Loucy (cell line): ENCODE measurements around the gene ENOX1.

Experiments used
- H2AFZ ChIP-seq: fragments of 200-600 bp; sonication (generic); 2 replicates; pipeline ENCODE4 v1.6.0; 2016; ENCODE audit warnings: antibody characterized with exemption, mild to moderate bottlenecking, low read length, moderate library complexity
- H3F3A ChIP-seq: fragments of 200-600 bp; 2 replicates; pipeline ENCODE4 v1.6.0; 2016; ENCODE audit warnings: antibody characterized with exemption, low read depth, mild to moderate bottlenecking
- H3K27me3 ChIP-seq: fragments of 200-600 bp; sonication (generic); 2 replicates; pipeline ENCODE4 v1.6.1; 2014; ENCODE audit warnings: low read length, mild to moderate bottlenecking; ENCODE audit not compliant: insufficient read depth, poor library complexity, severe bottlenecking
- H3K36me3 ChIP-seq: fragments of 200-600 bp; sonication (generic); 2 replicates; pipeline ENCODE4 v1.6.1; 2016; ENCODE audit warnings: low read length; ENCODE audit not compliant: insufficient read depth
- H3K4me1 ChIP-seq: fragments of 200-600 bp; sonication (generic); 2 replicates; pipeline ENCODE4 v1.5.1; 2014; ENCODE audit warnings: low read length, mild to moderate bottlenecking; ENCODE audit not compliant: insufficient read depth, poor library complexity, severe bottlenecking
- H3K4me2 ChIP-seq: fragments of 200-600 bp; sonication (generic); 2 replicates; pipeline ENCODE4 v1.6.0; 2014; ENCODE audit warnings: antibody characterized with exemption, low read length, low read depth, mild to moderate bottlenecking; ENCODE audit not compliant: poor library complexity, severe bottlenecking
- H3K4me3 ChIP-seq: fragments of 200-600 bp; sonication (generic); 2 replicates; pipeline ENCODE4 v1.5.1; 2014; ENCODE audit warnings: low read length, mild to moderate bottlenecking, mixed read lengths; ENCODE audit not compliant: poor library complexity, severe bottlenecking
- H3K79me2 ChIP-seq: fragments of 200-600 bp; sonication (generic); 2 replicates; pipeline ENCODE4 v1.6.1; 2014; ENCODE audit warnings: low read length; ENCODE audit not compliant: insufficient read depth
- H3K9ac ChIP-seq: fragments of 200-600 bp; sonication (generic); 2 replicates; pipeline ENCODE4 v1.6.0; 2014; ENCODE audit warnings: mild to moderate bottlenecking, low read depth, low read length, moderate library complexity; ENCODE audit not compliant: poor library complexity, severe bottlenecking
- H3K9me2 ChIP-seq: fragments of 200-600 bp; sonication (generic); replicated peaks from 2 replicates; pipeline ENCODE4 v1.6.1; 2016; ENCODE audit warnings: low read depth, low read length, mixed read lengths
- H3K9me3 ChIP-seq: fragments of 200-600 bp; sonication (generic); 2 replicates; pipeline ENCODE4 v1.6.1; 2014; ENCODE audit warnings: mild to moderate bottlenecking, antibody characterized with exemption, low read length, low read depth; ENCODE audit not compliant: insufficient read depth
- H4K20me1 ChIP-seq: fragments of 200-600 bp; sonication (generic); 2 replicates; pipeline ENCODE4 v1.6.0; 2014; ENCODE audit warnings: antibody characterized with exemption, low read length, mild to moderate bottlenecking; ENCODE audit not compliant: insufficient read depth, poor library complexity, severe bottlenecking
- CTCF ChIP-seq: fragments of 200-600 bp; sonication (generic); conservative IDR thresholded peaks from 2 replicates; pipeline ENCODE4 v1.5.1; 2014; ENCODE audit warnings: mild to moderate bottlenecking, antibody characterized with exemption, low read length
- EZH2phosphoT487 ChIP-seq: fragments of 200-600 bp; IDR thresholded peaks from 2 replicates; pipeline ENCODE4 v1.6.1; 2018; ENCODE audit warnings: antibody characterized with exemption, mild to moderate bottlenecking, moderate library complexity, borderline replicate concordance

ENOX1 gene

GRCh38 chr13:43263047-43263446 is 523.7 kb downstream of the ENOX1 start:
- peaks cover 11% of the 10 kb centered on the region for H3K4me1 ChIP-seq
- H3K27me3 ChIP-seq = no peaks in the 10 kb centered on the region
- H3F3A ChIP-seq = no peaks in the 10 kb centered on the region
- H3K9me3 ChIP-seq = no peaks in the 10 kb centered on the region
- TF ChIP-seq EZH2phosphoT487 (no peak), CTCF (no peak)
- H2AFZ ChIP-seq = no peak overlapping the region
- no peaks in the 10 kb centered on the region for H3K79me2 ChIP-seq
- no peaks in the 10 kb centered on the region for H4K20me1 ChIP-seq
- no peak overlapping the region for H3K4me2 ChIP-seq
- no peak overlapping the region for H3K9ac ChIP-seq
- H3K36me3 ChIP-seq = no peaks in the 10 kb centered on the region
- no peak overlapping the region for H3K4me3 ChIP-seq
- no peaks in the 10 kb centered on the region for H3K9me2 ChIP-seq

- no peak overlapping the region for H3K4me3 ChIP-seq
- H3K27me3 ChIP-seq = no peaks in the 10 kb centered on the region
- no peaks in the 10 kb centered on the region for H3F3A ChIP-seq
- no peak overlapping the region for H2AFZ ChIP-seq
- H3K9ac ChIP-seq = no peak overlapping the region
- no peaks in the 10 kb centered on the region for H3K9me3 ChIP-seq
- H3K4me1 ChIP-seq = peaks cover 11% of the 10 kb centered on the region
- no peak overlapping the region for H3K4me2 ChIP-seq
- no peaks in the 10 kb centered on the region for H4K20me1 ChIP-seq
- H3K36me3 ChIP-seq = no peaks in the 10 kb centered on the region
- TF ChIP-seq EZH2phosphoT487 = no peak
- TF ChIP-seq CTCF = no peak
- no peaks in the 10 kb centered on the region for H3K9me2 ChIP-seq
- H3K79me2 ChIP-seq = no peaks in the 10 kb centered on the region
Observed at GRCh38 chr13:43260999-43261398, 525.8 kb downstream of the ENOX1 start.

GRCh38 chr13:43258771-43259170 is 528.0 kb downstream of the ENOX1 start:
- H3K4me1 ChIP-seq = peaks cover 6% of the 10 kb centered on the region
- no peak overlapping the region for H3K9ac ChIP-seq
- no peaks in the 10 kb centered on the region for H3K9me3 ChIP-seq
- no peak overlapping the region for H2AFZ ChIP-seq
- H3K4me2 ChIP-seq = no peak overlapping the region
- H3K9me2 ChIP-seq = no peaks in the 10 kb centered on the region
- no peaks in the 10 kb centered on the region for H3K36me3 ChIP-seq
- TF ChIP-seq CTCF (no peak), EZH2phosphoT487 (no peak)
- no peaks in the 10 kb centered on the region for H3F3A ChIP-seq
- H3K27me3 ChIP-seq = no peaks in the 10 kb centered on the region
- H4K20me1 ChIP-seq = no peaks in the 10 kb centered on the region
- no peaks in the 10 kb centered on the region for H3K79me2 ChIP-seq
- H3K4me3 ChIP-seq = no peak overlapping the region
